Measurements from ENCODE around the gene CYRIA.

CYRIA gene

GRCh38 chr2:16629770-16630169 is 35.9 kb downstream of the CYRIA start:
- DNase-seq (ENCODE audit: low read depth in 2 of 2), result no peak

GRCh38 chr2:16629044-16629443 is 36.6 kb downstream of the CYRIA start:
- no peak for DNase-seq (ENCODE audit: low read depth in 2 of 2)

- DNase-seq (ENCODE audit: low read depth in 2 of 2), result no peak
These were observed 37.3 kb downstream of the CYRIA start for GRCh38 chr2:16628314-16628713.

GRCh38 chr2:16626997-16627605 is 38.5 kb downstream of the CYRIA start:
- no peak for DNase-seq (ENCODE audit: low read depth in 2 of 2)

- no peak for DNase-seq (ENCODE audit: low read depth in 2 of 2)
These were observed 39.1 kb downstream of the CYRIA start for GRCh38 chr2:16626497-16626896.

GRCh38 chr2:16625759-16626158 is 39.9 kb downstream of the CYRIA start:
- DNase-seq (ENCODE audit: low read depth in 2 of 2), result no peak

- DNase-seq (ENCODE audit: low read depth in 2 of 2), result no peak
These were observed 40.4 kb downstream of the CYRIA start for GRCh38 chr2:16625201-16625729.

GRCh38 chr2:16624436-16624780 is 41.2 kb downstream of the CYRIA start:
- no peak for DNase-seq (ENCODE audit: low read depth in 2 of 2)

GRCh38 chr2:16623564-16624435 is 41.8 kb downstream of the CYRIA start:
- no peak for DNase-seq (ENCODE audit: low read depth in 2 of 2)

- DNase-seq (ENCODE audit: low read depth in 2 of 2), result no peak
These were observed 42.6 kb downstream of the CYRIA start for GRCh38 chr2:16623031-16623430.

GRCh38 chr2:16622399-16622968 is 43.1 kb downstream of the CYRIA start:
- no peak for DNase-seq (ENCODE audit: low read depth in 2 of 2)

- no peak for DNase-seq (ENCODE audit: low read depth in 2 of 2)
These were observed 44.3 kb downstream of the CYRIA start for GRCh38 chr2:16621316-16621715.

- DNase-seq (ENCODE audit: low read depth in 2 of 2), result no peak
These were observed 45.0 kb downstream of the CYRIA start for GRCh38 chr2:16620590-16620989.

GRCh38 chr2:16619576-16620245 is 45.9 kb downstream of the CYRIA start:
- no peak for DNase-seq (ENCODE audit: low read depth in 2 of 2)

GRCh38 chr2:16617282-16618266 is 48.1 kb downstream of the CYRIA start:
- no peak for DNase-seq (ENCODE audit: low read depth in 2 of 2)

All from activated CD4-positive, alpha-beta T cell treated with anti-CD3 and anti-CD28 coated beads for 24 hours (primary cell).